Spleen (tissue), 7 donors: Measurements from ENCODE around the gene PDLIM3.

Experiments used
- POLR2A ChIP-seq, 3 donors: fragments of 450-650 bp; IDR thresholded peaks; one replicate each; pipeline ENCODE4 v1.5.1; 2017; ENCODE audit warnings: antibody characterized with exemption in 3 of 3, mild to moderate bottlenecking in 1 of 3
- TF ChIP-seq, protein P1 (sequence below), 11 experiments: fragments of 200-600 bp in 7 of 11; fragments of 450-650 bp in 4 of 11; sonication (generic) in 4 of 11; IDR thresholded peaks in 8 of 11; conservative IDR thresholded peaks in 3 of 11; 1 replicate in 7 of 11; 2 replicates in 4 of 11; pipeline versions ENCODE4 v1.4.0 to v1.8.0; 2016 to 2021; ENCODE audit warnings: antibody characterized with exemption in 11 of 11, inconsistent platforms in 4 of 11, mild to moderate bottlenecking in 1 of 11
- donor health status: DM: no; HTN: no; CAD: no; lungs with moderate emphysema.
- donor health status: DM: no; HTN: no; CAD: no.
- donor health status: DM: no; HTN: no; CAD: no.

DNA sequence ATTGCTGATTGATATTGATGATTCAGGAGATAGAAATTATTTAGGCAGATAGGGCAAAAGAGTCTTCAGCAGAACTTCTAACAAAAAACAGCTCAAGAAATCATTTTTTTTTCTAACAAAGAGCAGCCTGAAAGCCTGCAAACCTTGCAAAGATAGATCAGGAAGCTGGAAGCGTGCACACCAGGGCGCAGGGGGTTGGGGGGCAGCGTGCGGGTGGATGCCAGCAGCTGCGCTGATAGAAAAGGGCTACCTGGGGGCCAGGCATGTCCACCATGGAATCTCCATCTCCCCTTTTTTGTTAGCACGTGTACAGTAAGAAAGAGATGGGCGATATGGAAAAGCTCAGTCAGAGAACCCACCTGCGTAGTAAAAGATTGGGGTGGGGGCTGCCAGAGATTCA lies 62.1 kb downstream of the PDLIM3 start:
- TF ChIP-seq, protein P1, sequence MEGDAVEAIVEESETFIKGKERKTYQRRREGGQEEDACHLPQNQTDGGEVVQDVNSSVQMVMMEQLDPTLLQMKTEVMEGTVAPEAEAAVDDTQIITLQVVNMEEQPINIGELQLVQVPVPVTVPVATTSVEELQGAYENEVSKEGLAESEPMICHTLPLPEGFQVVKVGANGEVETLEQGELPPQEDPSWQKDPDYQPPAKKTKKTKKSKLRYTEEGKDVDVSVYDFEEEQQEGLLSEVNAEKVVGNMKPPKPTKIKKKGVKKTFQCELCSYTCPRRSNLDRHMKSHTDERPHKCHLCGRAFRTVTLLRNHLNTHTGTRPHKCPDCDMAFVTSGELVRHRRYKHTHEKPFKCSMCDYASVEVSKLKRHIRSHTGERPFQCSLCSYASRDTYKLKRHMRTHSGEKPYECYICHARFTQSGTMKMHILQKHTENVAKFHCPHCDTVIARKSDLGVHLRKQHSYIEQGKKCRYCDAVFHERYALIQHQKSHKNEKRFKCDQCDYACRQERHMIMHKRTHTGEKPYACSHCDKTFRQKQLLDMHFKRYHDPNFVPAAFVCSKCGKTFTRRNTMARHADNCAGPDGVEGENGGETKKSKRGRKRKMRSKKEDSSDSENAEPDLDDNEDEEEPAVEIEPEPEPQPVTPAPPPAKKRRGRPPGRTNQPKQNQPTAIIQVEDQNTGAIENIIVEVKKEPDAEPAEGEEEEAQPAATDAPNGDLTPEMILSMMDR (IDR thresholded peaks at IDR 0.05 in 8 of 11, conservative IDR thresholded peaks at IDR 0.05 in 3 of 11) = no peak
- TF ChIP-seq POLR2A (IDR thresholded peaks at IDR 0.05) = no peak
